A204.1 (cell line): ENCODE data around the gene PRTFDC1.

Source experiments
- FAIRE-seq: peaks from 2 replicates; lab custom pipeline; 2012; peaks lifted over from hg19 to GRCh38; lab: Jason Lieb, UNC

Gene PRTFDC1

GRCh38 chr10:24872049-24872789 is 80.2 kb downstream of the PRTFDC1 start:
- no peak for FAIRE-seq

- no peak for FAIRE-seq
Measured at GRCh38 chr10:24871011-24871935, 81.1 kb downstream of the PRTFDC1 start.

DNA sequence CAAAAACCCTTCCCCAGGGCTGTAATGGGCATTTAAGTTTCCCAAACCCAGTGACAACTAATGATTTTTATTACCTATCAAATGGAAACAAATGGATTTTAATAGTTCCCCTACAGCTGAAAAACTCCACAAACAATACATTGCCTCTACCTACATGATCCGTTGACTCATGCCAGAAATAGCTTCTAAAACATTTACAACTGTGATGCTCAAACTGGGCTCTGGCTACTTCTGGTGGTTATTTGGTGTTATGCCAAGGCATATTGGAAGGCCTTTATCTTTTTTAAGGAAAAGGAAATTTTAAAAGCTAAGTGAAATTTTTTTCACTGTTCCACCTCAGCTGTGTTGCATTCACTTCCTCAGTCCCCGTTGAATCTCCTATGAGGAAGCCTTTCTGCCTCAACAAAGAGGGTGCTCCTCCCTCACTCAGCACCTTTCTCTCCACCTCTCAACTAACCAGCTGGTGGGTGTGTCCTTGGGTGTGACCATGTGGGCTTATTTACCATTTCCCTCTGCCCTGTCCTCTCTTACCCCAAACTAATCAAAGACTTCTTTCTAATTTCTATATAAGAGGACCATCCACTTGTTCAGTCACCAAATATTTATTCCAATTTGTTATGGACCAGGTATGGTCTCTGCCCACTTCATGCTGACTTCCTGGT is 82.9 kb downstream of the PRTFDC1 start:
- no peak for FAIRE-seq

DNA sequence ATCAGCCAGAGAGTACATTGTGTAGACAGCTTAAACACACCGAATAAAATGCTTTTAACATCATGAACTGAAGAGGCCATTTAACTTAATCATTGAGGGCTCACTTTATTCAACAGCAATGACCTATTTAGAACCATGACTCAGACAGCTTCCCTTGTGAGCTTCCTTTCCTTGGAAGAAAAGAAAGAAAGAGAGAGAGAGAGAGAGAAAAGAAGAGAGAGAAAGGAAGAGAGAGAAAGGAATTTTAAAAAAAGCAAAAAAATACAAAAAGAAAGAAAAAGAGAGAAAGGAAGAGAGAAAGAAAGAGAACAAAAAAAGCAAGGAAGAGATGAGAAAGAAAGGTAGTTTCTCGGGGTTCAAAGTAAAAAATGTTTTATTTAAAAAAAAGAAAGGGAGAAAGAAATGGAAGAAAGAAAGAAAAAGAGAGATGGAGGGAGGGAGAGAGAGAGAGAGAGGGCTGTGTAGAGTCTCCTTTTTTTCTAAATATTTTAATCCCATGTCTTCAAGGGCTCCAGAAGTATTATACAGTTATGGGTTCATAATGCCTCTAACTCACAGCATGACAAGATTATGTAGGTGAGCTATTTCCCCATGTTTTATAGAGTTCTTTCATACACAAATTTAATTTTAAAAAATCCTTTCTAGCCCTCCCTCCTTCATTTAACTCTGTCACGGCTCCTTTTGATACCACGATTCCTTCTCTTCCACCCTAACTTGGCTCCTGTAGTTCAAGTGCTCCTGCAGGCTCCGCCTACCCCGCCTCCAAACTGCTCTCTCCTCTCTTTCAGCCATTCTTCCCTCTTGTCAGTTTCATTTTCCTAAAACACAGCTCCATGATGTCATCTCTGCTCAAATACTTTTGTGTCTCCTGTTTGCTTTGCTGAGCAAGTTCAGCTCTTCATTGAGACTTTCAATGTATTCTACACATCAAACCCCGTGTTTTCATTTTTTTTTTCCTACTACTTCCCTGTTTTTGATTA is 85.5 kb downstream of the PRTFDC1 start:
- FAIRE-seq = no peak

GRCh38 chr10:24865783-24866182 is 86.6 kb downstream of the PRTFDC1 start:
- FAIRE-seq = no peak

GRCh38 chr10:24862589-24862988 is 89.8 kb downstream of the PRTFDC1 start:
- no peak for FAIRE-seq

DNA sequence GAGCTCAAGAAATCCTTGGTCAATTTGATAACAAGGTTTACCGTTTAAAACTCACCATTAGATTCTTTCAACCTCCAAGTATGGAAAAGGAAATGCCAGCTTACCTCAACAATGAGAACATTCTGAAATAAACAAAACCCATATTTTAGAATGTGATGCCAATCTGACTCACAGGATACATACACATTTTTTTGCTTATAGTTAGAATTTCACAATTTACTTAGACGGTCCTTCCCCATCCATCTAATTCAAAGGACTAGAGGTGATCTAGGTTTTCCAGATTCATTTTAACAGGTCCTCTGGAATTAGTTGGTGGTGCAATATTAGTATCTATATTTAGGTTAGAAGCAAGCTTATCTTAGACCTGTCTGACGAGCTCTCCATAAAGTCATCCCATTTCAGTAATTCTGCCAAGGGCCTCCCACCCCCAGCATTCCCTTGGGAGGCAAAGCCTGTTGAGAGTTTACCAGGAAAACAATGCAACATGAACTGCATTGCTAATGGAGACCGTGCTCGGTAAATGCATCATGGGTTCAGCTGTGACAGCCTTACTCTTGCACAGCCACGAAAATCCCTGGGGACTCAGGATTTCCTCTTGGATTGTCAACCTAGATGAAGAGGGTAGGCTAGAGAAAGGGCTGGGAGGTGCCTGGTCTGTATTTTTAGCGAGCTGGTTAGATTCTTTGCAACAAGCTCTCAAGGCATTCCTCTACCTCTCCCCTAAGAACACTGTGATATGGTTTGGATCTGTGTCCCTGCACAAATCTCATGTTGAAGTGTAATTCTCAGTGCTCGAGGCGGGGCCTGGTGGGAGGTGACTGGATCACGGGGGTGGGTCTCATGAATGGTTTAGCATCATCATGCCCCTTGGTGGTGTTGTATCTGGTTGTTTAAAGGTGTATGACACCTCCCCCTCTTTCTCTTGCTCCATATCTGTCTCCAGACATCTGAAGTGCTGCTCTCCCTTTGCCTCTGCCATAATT is 93.8 kb downstream of the PRTFDC1 start:
- no peak for FAIRE-seq

DNA sequence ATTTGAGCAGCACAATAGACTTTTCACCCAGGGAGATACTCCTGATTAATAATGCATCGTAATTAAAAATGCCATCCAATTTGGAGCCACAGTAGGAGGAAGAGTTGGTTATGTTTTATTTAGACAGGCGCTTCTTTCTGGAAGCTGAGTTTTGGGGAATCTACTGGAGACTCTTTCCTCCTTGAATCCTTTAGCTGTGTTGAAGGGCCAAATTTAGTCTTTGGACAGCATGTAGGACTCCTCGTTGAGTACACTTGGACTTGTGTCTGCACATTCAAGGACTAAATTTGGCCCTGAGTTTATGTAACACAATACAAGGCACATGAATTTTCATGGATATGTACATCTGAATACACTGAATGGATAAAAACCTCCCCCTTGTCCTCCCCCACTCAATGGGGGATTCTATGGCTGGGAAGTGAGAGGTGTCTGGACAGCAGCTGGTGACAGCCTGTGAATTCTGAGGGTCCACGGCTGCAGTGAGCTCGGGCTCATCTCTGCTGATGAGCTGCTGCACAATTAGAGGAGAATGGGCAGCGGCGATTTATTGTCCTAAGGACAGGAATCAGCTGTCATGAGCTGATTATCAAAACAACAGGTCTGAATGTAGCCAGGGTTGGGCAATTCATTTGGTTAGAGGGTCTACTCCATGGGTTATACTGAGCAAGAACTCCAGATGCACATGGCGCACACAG is 95.2 kb downstream of the PRTFDC1 start:
- no peak for FAIRE-seq

- FAIRE-seq = no peak
Measured at GRCh38 chr10:24854256-24854655, 98.2 kb downstream of the PRTFDC1 start.

DNA sequence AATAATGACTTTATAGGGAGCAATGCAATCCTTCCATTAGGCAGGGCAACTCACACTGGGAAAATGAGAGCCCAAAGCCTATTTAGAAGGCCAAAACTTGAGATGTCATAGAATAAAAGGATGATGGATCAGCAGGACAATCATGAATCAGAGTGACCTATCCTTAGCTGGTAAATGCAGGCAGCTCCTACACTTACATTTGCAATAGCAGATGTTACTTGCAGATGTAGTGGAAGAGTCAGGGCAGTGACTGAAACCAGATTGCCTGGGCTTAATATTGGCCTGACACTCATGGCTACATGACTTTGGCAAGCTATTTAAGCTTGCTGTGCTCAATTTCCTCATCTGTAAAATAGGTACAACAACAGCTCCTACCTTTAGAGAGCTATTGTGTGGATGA is 98.7 kb downstream of the PRTFDC1 start:
- FAIRE-seq = no peak

DNA sequence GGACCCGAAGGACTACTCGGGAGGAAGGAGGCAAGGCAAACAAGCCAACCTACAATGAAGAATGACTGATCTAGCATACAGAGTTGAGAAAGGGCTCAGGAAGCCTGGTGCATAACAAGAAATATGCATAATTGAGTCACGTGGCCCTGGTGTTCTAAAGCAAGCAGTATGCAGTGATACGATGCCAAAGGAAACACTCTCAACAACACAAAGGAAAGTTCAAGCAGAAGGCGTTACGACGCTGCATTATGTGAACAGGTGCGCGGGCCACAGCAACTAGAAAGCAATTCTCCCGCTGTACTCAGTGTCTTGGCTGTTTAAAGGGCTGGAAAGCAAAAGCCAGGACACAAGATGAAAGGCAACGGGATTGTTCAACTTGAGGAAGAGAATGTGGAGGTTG is 100.8 kb downstream of the PRTFDC1 start:
- FAIRE-seq = no peak

DNA sequence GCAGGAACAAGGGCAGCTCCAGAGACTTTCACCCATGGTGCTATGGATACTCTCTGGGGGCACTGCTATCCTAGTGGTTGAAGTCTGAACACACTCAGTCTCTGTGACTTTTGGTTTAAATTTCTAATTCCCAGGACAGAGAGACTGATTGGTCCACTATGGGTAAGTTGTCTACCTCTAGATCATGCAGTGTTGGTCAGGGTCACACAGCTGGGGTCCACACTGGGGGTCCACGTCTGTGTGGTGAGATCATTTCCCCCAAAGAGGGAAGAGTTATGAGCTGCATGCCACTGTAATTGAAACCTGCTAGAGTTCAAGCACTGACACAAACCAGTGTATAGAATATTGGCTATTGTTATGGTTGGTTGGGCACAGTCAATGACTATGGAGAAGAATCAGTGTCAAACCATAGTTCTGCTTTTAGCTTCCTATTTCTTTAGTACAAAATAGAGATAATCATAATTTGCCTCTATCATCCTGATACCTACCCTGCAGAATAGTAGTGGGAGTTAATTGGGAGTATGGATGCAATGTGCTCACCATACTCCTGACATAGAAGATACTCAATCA is 101.6 kb downstream of the PRTFDC1 start:
- FAIRE-seq = no peak

DNA sequence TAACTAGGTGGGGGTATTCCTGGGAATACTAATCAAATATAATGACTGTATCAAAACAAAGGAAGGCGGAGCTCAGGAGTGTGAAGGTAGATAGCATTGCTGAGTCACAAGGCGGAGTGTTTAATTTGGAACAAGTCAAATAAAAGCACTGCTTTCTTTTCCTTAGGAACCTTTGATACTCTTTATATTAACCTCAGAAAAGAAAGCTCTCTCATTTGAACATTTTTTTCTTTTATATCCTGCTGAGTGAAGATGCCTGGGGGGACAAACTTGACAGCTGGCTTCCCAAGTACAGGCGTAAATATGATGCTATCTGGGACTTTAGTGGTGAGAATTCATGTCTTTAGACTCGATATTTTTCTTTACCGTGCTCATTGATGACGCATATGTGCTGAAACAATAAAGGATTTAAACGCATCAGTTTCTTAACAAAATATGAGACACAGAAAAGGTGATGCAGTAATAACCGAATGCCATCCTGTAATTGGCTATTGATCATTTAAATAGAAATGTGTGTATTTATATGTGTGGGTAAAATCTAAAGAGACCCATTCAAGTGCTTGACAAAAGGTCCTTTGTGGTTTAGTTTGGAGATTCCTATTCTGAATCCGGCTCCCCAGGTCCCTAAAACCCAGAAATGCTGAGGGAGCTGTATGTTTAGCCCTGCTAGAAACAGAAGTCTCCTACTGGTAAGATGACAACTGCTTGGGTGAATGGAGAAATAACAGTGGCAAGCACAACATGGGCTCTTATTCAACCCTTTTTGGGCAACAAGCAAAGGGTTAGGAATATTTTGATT is 102.7 kb downstream of the PRTFDC1 start:
- no peak for FAIRE-seq

- FAIRE-seq = no peak
Measured at GRCh38 chr10:24849051-24849450, 103.4 kb downstream of the PRTFDC1 start.

DNA sequence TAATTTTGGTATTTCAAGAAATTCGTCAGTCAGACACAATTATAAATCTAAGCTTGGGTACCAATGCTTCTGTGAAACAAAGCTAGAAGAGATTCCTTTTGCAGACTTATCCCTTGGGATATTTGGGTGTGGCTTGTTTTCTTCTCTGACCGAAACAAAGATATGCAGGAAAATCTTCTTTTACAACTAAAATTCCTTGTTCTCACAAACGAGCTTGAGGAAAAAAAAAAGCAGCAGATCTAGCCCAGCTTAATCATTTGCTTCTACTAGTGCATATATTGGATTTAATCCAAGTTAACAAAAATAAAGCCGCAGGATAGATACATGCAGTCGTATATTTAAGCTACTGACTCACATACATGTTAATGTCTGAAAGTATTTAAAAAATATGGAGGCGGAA is 104.2 kb downstream of the PRTFDC1 start:
- no peak for FAIRE-seq

- no peak for FAIRE-seq
Measured at GRCh38 chr10:24847112-24848070, 105.0 kb downstream of the PRTFDC1 start.

DNA sequence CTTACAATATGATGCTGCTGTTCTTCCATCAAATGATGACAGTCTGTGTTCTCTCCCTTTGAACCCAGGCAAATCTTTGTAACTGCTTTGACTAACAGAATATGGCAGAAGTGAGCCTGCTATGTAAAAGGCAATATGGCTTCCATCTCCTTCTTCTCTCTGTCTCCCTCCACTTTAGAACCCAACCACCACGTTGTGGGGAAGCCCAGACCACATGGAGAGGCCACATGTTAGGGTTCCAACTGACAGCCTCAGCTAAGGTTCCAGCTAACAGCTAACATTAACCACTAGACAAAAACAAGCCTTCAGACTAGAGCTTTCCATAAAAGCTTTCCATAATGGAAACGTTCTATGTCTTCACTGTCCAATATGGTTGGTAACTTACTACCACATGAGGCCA is 107.7 kb downstream of the PRTFDC1 start:
- no peak for FAIRE-seq
